GM12878 (cell line): ENCODE results near the gene MAGIX. TPM values are rescaled to one million over a fixed set of nuclear protein-coding genes. Genes with fewer than 3 reads are reported as not detected.

Source experiments
- CEBPB ChIP-seq, 2 experiments: fragments of 150-350 bp in 1 of 2; IDR thresholded peaks; 2 replicates each; pipeline ENCODE4 v1.6.1; 2012 to 2014; ENCODE audit warnings: low read depth in 2 of 2, low read length in 2 of 2, borderline replicate concordance in 1 of 2, inconsistent platforms in 1 of 2
- CREM ChIP-seq: IDR thresholded peaks from 2 replicates; pipeline ENCODE4 v1.6.1; 2014; ENCODE audit warnings: antibody characterized with exemption, low read depth
- NFXL1 ChIP-seq: fragments of 450-650 bp; IDR thresholded peaks from 2 replicates; pipeline ENCODE4 v1.6.1; 2017; ENCODE audit warnings: antibody characterized with exemption, mild to moderate bottlenecking, borderline replicate concordance
- NR2F1 ChIP-seq: fragments of 450-650 bp; conservative IDR thresholded peaks from 2 replicates; pipeline ENCODE4 v1.6.1; 2017; ENCODE audit warnings: mild to moderate bottlenecking
- TCF7 ChIP-seq: IDR thresholded peaks from 2 replicates; pipeline ENCODE4 v1.6.1; 2014; ENCODE audit warnings: antibody characterized with exemption, borderline replicate concordance
- ZBTB4 ChIP-seq: fragments of 450-650 bp; formaldehyde crosslinking; IDR thresholded peaks from 2 replicates; pipeline ENCODE4 v1.4.0; 2022; ENCODE audit warnings: mild to moderate bottlenecking, moderate library complexity
- ZNF384 ChIP-seq: IDR thresholded peaks from 2 replicates; pipeline ENCODE4 v1.6.1; 2012; ENCODE audit warnings: low read depth, mild to moderate bottlenecking, low read length, improper control_type of control experiment, borderline replicate concordance
- polyA plus RNA-seq, 11 experiments: library from polyadenylated mRNA; depleted of rRNA in 4 of 11; unstranded in 6 of 11; stranded (reverse) in 5 of 11; fragments of >200 nt; fragmentation: Nextera tagmentation in 4 of 11; fragmentation: Illumina TruSeq in 1 of 11; extraction: Ambion mirVana in 4 of 11; extraction: Trizol in 1 of 11; gene quantifications; 1 replicate in 1 of 11; 2 replicates in 10 of 11; pipeline versions ENCODE4 v1.2.1 to v1.2.3, GENCODE V29; 2011 to 2016; ENCODE audit warnings: inconsistent platforms in 2 of 11, missing spikeins in 2 of 11, low read depth in 1 of 11
- total RNA-seq, 4 experiments: library from RNA; depleted of rRNA in 3 of 4; stranded (reverse); fragments of >200 nt in 3 of 4; fragmentation: Illumina TruSeq in 1 of 4; extraction: Trizol in 1 of 4; gene quantifications; 2 replicates each; pipeline versions ENCODE4 v1.2.1 to v1.2.3, GENCODE V29; 2013 to 2021
- TF ChIP-seq, protein P1 (sequence below): fragments of 450-650 bp; IDR thresholded peaks from 2 replicates; pipeline ENCODE4 v1.6.1; 2017; ENCODE audit warnings: low read depth, mild to moderate bottlenecking, moderate library complexity

MAGIX gene
- total and polyA plus RNA-seq, 10 of the 15 experiments (the other 5 are each of a cell fraction or from before 2014, with no cell fraction given): 0.03 to 2.5 (median 0.82) TPM

- TF ChIP-seq, protein P1, sequence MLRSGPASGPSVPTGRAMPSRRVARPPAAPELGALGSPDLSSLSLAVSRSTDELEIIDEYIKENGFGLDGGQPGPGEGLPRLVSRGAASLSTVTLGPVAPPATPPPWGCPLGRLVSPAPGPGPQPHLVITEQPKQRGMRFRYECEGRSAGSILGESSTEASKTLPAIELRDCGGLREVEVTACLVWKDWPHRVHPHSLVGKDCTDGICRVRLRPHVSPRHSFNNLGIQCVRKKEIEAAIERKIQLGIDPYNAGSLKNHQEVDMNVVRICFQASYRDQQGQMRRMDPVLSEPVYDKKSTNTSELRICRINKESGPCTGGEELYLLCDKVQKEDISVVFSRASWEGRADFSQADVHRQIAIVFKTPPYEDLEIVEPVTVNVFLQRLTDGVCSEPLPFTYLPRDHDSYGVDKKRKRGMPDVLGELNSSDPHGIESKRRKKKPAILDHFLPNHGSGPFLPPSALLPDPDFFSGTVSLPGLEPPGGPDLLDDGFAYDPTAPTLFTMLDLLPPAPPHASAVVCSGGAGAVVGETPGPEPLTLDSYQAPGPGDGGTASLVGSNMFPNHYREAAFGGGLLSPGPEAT: no peak
- TF ChIP-seq NFXL1: no peak
- TF ChIP-seq ZNF384: no peak
- TF ChIP-seq ZBTB4 (CRISPR knock-in tag): no peak
- TF ChIP-seq TCF7: no peak
- TF ChIP-seq CEBPB (IDR thresholded peaks at IDR 0.05; ENCODE audit: borderline replicate concordance in 1 of 2, low read depth in 2 of 2, low read length in 2 of 2): no peak
- TF ChIP-seq NR2F1: no peak
- no peak for TF ChIP-seq CREM
- TF ChIP-seq, all 136 proteins: peak for 0
These were observed 27.0 kb downstream of the MAGIX start (continued) for GRCh38 chrX:49189606-49190005.
